ENCODE results near the gene CYB561A3. TPM values are rescaled to one million over a fixed set of nuclear protein-coding genes. Genes with fewer than 3 reads are reported as not detected.

The CYB561A3 gene
- total and polyA plus RNA-seq, 2 of the 13 experiments (the other 11 are each of a cell fraction or from before 2014, with no cell fraction given) = 11.4 to 14.9 TPM

GRCh38 chr11:61332797-61333549, 28.7 kb downstream of the CYB561A3 start, which contains the start of the genes DDB1 and TKFC (continued):
- TF ChIP-seq FIP1L1 (IDR thresholded peaks at IDR 0.05; ENCODE audit: borderline replicate concordance, insufficient read depth, low read depth, low read length) = no peak
- no peak for TF ChIP-seq SKI (IDR thresholded peaks at IDR 0.05; ENCODE audit: partially characterized antibody)
- TF ChIP-seq CCAR2 (optimal IDR thresholded peaks at IDR 0.05; ENCODE audit: low read depth, low read length) = no peak
- no peak for TF ChIP-seq MAF1 (CRISPR knock-in tag; IDR thresholded peaks at IDR 0.05; ENCODE audit: borderline replicate concordance)
- TF ChIP-seq RERE (CRISPR knock-in tag; IDR thresholded peaks at IDR 0.05; ENCODE audit: low read depth) = no peak
- no peak for TF ChIP-seq PRPF4 (IDR thresholded peaks at IDR 0.05; ENCODE audit: low read depth, low read length, poor library complexity, severe bottlenecking)
- TF ChIP-seq MEIS2 (CRISPR knock-in tag; IDR thresholded peaks at IDR 0.05) = peak; percentile 69; the same call in 1 of the 2 replicates
- peak; percentile 84 for TF ChIP-seq ARNT2 (CRISPR knock-in tag; IDR thresholded peaks at IDR 0.05; ENCODE audit: low read depth)
- TF ChIP-seq PLSCR1 (CRISPR knock-in tag; IDR thresholded peaks at IDR 0.05; ENCODE audit: borderline replicate concordance) = no peak
- TF ChIP-seq ZNF234 (CRISPR knock-in tag; conservative IDR thresholded peaks at IDR 0.05) = no peak; the same call in 1 of the 2 replicates
- TF ChIP-seq ZNF678 (CRISPR knock-in tag; IDR thresholded peaks at IDR 0.05) = no peak
- peak; percentile 86; the same call in 1 of the 2 replicates for TF ChIP-seq ZMAT3 (CRISPR knock-in tag; conservative IDR thresholded peaks at IDR 0.05)
- peak; percentile 64 for TF ChIP-seq ZBTB7B (CRISPR knock-in tag; IDR thresholded peaks at IDR 0.05)
- TF ChIP-seq ZHX2 (IDR thresholded peaks at IDR 0.05; ENCODE audit: low read depth) = peak; percentile 63; the same call in 1 of the 2 replicates
- TF ChIP-seq ZHX2 (CRISPR knock-in tag; IDR thresholded peaks at IDR 0.05; ENCODE audit: borderline replicate concordance) = 0 out of 2 replicates have a peak, but pooled peaks have one; percentile 54
- no peak for TF ChIP-seq NFATC3 (CRISPR knock-in tag; IDR thresholded peaks at IDR 0.05)
- TF ChIP-seq REL (CRISPR knock-in tag; conservative IDR thresholded peaks at IDR 0.05) = no peak

Data from HepG2 (cell line).